Stimulated activated CD4-positive, alpha-beta T cell treated with anti-CD3 and anti-CD28 coated beads, Interleukin-1b, Interleukin-23, amount 100 ng/mL, for 48 hours (primary cell): ENCODE data around the gene COLGALT1.
A peak's percentile ranks its signal among the peaks of the same experiment; 100 is the strongest.
"Not testable (repeated sequence)": the region's sequence is repeated elsewhere in the genome, so short reads cannot be mapped to it uniquely, and the experiment has no call there.

Experiments used
- DNase-seq: peaks from one replicate; pipeline ENCODE4 v3.0.0-alpha.2; 2020

The COLGALT1 gene

DNA sequence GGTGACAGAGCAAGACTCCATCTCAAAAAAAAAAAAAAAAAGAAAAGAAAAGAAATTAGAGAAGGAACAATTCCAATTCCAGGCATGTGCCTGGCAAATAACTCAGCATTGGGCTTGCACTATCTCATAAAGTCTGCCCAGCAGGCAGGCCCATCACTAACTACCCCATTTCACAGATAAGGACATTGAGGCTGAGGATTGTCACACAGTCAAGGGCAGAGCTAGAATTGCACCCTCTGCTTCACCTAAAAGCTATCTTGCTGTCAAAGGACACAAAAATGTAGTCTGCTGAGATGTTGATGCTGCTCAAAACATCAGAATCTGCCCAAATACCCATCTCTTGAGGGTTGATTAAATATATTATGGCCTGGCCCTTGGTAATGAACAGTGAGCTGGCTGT is 20.7 kb upstream of the COLGALT1 start:
- DNase-seq, result no peak

DNA sequence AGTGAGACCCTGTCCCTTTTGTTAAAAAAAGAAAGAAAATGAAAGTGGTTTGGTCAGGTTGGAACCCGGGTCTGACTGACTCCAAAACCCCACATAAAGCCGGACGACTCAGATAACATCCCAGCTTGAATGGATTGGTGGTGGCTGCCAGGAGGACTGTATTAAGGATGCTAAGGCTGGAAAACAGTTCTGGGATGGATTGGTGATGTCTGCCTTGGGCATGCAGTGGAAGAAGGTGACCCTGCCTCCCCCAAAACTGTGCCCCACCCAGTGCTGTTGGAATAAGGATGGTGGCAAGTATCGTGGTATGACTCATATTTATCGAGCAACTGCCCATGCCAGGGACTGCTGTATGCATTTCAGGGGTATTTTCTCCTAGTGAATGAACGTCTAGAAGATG is 18.5 kb upstream of the COLGALT1 start:
- no peak for DNase-seq

DNA sequence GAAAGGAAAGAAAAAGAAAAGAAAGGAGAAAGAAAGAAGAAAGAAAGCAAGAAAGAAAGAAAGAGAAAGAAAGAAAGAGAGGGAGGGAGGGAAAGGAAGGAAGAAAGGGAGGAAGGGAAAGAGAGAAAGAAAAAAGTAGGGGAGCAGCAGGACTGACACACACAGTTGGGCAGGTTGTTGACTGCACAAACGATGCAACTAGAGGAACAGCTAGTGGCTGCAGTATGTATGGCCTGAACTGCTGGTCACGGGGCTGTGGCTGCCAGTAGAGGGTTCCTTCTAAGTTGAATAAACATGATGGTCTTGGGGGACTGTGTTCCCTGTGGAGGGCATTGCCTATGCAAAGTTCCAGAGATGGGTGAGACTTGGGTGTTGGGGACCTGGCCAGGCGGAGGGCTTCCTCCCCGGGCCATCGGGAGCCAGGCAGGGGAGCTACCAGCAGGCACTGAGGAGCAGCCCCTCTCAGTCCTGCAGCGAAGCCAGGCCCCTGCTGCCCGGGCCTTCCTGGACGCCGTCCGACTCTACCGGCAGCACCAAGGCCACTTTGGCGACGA is 16.7 kb upstream of the COLGALT1 start:
- no peak for DNase-seq

DNA sequence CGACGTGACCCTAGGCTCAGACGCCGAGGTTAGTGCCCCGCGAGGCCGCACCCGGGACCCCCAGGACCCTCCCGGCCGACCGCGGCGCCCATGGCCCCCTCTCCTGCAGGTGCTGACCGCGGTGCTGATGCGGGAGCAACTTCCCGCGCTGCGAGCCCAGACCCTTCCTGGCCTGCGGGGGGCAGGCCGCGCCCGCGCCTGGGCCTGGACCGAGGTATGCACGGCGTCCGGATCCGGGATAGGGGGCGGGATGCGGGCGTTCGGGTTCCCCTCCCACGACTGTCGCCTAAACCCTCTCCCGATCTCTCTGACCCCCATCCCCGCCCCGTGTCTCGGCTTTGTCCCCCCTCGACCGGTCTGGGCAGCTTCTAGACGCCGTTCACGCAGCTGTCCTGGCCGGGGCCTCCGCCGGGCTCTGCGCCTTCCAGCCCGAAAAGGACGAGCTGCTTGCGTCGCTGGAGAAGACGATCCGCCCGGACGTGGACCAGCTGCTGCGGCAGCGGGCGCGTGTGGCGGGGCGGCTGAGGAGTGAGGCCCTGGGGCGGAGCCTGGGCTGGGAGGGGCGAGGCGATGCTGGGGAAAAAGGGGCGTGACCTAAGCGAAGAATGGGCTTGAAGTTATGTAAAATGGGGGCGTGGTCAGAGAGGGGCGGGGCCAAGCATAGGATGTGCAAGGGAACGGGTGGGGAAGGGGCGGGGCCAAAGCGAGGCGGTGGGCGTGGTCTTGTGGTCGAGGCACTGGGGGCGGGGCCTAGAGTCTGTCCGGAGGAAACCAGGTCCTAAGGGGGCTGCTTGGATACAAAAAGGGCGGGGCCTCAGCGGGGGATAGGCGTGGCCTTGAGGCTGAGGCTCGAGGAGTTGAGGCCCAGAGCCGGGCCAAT is 16.0 kb upstream of the COLGALT1 start:
- DNase-seq, result peak; percentile 98

DNA sequence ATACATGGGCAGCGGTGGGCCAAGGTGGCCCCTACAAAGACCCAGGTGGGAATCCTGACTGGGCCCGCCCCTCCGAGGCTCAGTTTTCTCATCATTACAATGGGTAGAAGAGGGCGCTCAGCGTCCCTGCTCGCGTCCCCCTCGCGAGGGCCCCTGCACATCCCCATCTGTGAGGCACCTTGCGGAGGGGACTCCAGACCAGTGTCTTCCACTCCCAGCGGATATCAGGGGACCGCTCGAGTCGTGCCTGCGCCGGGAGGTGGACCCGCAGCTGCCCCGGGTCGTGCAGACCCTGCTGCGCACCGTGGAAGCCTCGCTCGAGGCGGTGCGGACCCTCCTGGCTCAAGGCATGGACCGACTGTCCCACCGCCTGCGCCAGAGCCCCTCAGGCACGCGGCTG is 15.3 kb upstream of the COLGALT1 start:
- DNase-seq, result no peak

DNA sequence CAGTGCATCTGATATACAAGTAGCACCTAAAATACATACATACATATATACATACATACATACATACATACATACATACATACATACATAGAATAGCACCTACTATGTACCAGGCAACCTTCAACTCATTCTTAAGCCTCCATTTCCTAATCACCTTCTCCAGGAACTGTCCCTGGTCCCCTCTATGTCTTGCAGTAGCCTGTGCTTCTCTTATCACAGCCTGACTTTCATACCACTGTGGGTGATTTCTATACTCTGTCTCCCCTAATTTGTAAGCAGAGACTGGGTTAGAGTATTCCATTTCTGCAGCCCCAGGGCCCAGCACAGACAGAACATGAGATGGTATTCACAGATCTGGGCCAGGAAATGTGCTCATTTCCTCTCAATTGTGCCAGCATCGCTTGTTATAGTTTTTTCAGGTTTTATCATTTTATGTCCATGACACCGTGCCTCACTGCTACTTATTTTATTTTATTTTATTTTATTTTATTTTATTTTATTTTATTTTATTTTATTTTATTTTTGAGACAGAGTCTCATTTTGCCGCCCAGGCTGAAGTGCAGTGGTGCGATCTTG is 14.2 kb upstream of the COLGALT1 start:
- no peak for DNase-seq

DNA sequence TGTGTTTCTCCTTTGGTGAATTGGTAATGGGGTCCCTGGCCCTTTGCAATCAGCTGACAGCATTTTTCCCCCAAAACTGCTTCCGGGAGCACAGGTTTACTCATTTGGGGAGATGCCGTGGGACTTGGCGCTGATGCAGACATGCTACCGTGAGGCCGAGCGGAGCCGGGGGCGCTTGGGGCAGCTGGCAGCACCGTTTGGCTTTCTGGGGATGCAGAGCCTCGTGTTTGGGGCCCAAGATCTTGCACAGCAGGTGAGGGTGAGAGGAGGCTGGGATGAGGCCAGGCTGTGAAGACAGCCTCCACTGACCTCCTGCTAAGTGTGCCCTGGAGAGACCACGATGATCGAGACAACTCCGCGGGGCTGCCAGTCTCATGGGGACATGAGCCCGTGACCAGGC is 13.4 kb upstream of the COLGALT1 start:
- no peak for DNase-seq

DNA sequence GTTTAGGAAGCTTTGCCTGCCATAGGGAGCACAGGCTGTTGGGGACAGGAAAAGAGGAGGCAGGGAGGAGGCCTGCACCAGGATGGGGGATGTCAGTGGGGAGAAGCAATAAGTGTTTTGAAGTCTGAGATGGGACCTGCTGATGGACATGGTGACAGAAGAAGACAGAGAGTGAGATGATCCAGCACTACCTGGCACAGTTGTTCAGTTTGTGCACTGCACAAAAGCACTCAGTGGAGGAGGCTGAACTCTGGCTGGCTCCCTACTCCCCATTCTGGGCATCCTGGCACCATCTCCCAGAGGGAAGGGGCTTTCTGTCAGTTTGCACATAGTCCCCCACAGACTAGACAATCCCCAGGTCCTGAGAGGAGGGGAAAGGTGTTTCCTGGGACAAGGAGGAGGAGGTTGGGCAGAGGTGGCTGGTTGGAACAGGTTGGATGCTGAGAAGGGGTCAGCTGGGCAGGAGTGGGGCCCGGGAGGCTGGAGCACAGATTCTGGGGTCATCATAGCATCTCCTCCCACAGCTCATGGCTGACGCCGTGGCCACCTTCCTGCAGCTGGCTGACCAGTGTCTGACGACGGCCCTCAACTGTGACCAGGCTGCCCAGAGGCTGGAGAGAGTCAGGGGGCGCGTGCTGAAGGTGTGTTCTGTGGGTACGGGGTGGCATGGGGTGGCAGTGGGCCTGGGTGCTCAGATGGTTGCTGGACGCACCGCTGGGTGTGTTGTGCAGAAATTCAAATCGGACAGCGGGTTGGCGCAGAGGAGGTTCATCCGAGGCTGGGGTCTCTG is 12.5 kb upstream of the COLGALT1 start:
- DNase-seq, result no peak

DNA sequence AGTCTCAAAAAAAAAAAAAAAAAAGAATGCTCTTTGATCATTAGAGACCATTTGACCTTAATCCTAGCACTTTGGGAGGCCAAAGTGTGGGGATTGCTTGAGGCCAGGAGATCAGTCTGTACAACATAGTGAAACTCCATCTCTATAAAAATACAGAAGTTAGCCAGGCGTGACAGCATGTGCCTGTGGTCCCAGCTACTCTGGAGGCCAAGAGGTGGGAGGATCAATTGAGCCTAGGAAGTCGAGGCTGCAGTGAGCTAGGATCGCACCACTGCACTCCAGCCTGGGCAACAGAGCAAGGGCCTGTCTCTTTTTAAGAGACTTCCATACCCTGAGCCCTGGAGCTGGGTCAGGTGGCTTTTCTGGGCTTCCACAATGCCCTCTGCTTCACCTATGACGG is 11.5 kb upstream of the COLGALT1 start:
- no peak for DNase-seq

DNA sequence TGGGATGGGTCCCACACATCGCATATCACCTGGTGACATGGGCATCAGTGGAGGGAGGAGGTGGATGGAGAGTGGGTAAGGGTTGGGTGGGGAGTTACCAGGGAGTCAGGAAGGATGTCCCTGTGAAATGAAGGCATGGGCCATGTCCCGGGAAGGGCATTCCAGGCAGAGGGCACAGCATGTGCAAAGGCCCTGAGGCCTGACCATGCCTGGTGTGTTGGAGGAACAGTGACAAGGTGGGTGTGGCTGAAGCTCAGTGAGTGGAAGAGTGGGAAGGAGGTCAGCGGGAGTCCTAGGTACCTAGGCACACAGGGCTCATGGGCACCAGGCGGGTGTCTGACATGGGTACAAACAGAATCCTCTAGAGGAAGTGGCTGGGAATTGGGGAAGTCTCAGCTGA is 11.0 kb upstream of the COLGALT1 start:
- DNase-seq, result no peak

DNA sequence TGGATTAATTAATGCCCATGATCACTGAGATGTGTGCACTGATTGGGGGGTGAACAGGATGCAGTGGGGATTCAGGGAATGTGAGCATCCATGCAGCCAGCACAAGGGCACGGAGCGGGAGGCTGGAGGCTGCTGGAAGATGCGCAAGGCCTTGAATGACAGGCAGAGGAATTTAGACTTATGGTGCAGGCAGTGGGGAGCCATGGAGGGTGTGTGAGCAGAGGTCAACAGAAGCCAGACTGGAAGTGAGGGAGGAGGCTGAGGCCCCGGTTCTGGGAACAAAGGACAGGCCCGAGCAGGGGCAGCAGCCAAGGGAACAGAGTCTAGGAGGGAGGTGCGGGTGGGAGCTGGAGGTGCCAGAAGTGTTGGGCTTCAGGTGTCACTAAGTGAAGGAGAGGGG is 7.3 kb upstream of the COLGALT1 start:
- DNase-seq, result no peak

DNA sequence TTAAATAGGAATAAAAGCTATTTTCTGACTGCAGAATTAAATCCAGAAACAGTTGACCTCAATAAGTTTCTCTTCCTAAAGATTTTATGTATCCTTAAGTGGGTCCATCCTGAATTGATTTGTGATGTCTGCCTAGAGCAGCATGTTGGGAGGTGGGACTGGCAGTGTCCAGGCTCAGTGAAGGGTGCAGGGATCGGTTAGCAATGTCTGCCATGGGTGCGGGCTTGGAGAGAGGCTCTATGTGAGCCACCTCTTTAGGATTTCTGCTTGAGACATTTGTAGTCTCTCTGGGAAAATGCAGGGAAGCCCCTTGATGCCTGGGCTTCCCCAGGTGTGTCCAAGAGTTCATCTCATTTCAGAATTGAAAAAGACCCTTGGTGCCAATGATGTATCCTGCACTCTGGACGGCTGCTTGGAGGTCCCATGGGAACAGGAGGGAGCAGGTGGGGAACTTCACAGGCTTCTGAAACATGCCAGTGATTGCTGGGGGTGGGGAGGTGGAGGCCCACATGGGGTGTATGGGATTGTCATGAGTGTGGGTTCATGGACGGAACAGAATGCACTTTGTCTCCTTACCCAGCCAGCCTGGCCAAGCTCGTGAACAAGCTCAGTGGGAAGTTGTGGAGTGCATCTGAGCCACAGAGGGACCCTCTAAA is 6.2 kb upstream of the COLGALT1 start:
- no peak for DNase-seq

DNA sequence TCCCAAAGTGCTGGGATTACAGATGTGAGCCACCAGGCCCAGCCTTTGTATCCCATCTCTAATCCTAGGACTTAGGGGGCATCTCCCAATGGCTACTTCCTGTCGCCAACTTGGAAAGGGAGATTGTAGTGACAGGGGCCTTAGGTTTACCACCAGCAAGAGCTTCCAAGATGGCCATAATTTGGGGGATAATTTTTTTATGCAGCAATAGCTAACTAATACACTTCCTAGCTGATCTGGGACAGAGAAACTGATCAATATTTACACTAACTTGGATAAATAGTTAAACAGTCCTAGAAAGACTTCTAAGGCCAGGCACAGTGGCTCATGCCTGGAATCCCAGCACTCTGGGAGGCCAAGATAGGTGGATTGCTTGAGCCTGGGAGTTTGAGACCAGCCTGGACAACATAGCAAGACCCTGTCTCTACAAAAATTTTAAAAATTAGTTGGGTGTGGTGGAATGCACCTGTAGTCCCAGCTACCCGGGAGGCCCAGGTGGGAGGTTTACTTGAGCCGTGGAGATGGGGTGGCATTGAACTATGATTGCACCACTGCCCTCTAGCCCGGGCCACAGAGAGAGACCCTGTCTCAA is 5.3 kb upstream of the COLGALT1 start:
- DNase-seq, result no peak

DNA sequence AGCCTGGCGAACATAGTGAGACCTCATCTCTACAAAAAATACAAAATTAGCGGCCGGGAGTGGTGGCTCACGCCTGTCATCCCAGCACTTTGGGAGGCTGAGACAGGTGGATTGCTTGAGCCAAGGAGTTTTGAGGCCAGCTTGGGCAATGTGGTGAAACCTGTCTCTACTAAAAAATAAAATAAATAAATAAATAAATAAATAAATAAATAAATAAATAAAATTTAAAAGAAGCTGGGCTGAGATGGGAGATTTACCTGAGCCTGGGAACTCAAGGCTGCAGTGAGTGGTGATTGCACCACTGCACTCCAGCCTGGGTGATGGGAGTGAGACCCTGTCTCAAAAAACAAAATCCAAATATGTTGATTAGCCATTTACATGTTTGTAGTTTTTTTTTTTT is 2.7 kb upstream of the COLGALT1 start:
- not testable (repeated sequence) for DNase-seq

DNA sequence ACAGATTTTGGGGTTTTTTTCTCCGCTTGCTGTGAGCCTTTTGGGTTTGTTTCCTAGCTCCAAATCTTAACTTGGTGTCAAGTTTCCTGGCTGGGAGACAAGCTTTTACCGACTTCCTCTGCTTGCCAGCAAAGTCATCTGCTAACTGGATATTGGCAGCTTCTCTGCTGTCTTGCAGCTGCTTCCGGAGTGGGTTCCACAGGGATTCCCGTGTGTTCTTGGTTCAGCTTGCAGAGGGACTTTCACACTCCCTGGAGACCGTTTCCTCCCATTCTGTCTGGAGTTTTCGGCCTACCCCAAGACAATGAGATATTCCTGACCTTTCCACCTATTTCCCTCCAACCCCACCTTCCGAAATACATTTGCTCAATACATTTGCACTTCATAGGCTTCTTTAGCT is 2.2 kb upstream of the COLGALT1 start:
- no peak for DNase-seq

DNA sequence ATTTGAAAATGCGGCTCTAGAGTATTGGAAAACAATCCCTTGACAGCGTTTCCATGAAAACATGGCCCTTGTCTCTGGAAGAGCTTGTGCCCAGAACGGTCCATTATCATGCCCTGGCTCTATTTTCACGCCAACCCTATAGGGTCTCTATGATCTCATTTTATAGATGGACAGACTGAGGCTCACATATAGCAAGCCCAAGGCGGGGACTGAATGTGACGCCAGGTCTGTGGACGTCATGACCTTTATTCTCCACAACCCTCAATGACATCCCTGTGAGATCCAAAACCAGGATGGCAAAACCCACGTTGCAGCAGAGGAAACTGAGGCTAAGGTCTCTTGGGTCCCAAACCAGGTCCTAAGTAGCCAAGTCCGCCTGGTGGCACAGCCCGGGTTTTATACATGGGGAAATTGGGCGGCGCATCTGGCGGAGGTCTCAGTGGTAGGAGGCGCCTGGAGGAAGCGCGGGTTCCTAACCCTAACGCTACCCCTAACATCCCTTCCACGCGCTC is 425 bp upstream of the COLGALT1 start:
- DNase-seq, result no peak

DNA sequence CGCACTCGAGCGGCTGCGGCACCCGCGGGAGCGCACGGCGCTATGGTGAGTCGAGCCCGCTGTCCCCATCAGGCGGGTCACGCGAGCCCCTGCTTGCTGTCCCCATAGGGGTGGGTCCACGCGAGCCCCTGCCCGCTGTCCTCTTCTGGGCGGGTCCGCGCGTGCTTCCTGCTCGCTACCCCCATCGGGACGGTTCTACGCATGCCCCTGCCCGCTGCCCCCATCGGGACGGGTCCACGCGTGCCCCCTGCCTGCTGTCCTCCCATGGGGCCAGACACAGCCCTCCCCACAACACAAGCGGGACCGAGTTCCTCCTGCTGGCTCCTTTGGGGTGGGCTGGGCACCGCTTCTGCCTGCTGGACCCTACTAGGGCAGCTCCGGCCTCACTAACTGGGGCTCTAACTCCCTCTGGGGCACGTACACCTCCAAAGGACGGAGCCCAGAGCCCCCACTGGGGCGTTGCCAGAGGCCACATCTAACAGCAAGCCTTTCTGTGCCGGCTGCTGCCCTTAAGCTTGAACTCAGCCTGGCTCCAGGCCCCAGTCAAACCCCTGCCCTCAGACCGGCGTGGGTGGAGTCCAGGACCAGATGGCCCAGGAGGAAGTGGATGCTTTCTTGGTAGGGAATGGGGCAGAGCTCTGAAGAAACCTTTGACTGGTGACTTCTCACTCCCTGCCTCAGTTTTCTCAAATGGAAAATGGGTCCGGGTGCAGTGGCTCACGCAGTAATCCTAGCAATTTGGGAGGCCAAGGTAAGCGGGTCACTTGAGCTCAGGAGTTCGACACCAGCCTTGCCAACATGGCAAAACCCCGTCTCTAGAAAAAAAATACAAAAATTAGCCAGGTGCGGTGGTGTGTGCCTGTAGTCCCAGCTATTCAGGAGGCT is 722 bp downstream of the COLGALT1 start:
- DNase-seq, result peak; percentile 26

DNA sequence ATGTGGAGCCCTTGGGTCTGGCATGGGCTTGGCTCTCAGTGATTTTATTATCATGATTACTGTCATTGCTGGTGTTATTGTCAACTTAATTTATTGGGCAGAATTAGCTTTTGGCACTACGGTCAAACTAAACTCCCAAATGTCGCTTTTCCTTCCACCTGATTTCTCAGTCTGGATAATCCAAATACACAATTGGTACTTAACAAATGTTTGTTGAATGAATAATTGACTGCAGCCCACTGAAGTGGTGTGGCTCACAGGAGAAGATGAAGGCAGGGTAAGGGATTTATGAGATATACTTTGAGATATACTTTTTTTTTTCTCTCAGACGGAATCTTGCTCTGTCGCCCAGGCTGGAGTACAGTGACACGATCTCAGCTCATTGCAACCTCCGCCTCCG is 1.5 kb downstream of the COLGALT1 start:
- DNase-seq, result no peak

DNA sequence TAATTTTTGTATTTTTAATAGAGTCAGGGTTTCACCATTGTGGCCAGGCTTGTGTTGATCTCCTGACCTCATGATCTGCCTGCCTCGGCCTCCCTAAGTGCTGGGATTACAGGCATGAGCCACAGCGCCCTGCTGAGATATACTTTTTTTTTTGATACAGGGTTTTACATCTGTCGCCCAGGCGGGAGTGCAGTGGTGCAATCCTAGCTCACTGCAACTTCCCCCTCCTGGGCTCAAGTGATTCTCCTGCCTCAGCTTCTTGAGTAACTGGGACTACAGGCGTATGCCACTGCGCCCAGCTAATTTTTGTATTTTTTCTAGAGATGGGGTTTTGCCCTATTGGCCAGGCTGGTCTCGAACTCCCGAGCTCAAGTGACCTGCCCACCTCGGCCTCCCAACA is 2.0 kb downstream of the COLGALT1 start:
- no peak for DNase-seq

DNA sequence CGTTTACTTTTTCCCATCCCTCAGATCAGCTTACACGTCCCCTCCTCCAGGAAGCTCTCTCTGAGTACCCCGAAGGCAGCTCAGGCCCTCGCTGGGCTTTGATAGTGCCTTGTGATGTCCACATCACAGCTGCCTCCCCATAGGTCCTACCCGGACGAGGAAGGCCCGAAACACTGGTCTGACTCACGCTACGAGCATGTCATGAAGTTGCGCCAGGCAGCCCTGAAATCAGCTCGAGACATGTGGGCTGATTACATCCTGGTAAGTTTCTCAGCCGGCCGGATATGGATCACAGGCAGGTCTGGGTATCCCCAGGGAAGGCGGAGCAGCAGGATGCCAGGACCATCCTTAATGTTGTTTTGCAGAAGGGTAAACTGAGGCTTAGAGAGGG is 4.8 kb downstream of the COLGALT1 start:
- no peak for DNase-seq

DNA sequence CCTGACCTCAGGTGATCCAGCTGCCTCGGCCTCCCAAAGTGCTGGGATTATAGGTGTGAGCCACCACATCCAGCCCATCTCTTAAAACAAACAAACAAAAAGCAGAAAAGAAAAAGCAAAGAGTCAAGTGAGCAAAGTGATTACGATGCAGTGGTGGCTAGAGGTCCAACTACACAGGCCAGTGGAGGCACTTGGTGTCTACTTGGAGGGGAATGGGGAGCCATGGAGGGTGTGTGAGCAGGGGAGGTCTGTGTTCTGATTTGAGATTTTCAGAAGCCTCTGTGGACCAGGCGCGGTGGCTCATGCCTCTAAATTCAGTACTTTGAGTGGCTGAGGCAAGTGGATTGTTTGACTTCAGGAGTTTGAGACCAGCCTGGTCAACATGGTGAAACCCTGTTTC is 6.6 kb downstream of the COLGALT1 start:
- no peak for DNase-seq
